ENCODE measurements around the gene DUSP5. TPM values are rescaled to one million over a fixed set of nuclear protein-coding genes. Genes with fewer than 3 reads are reported as not detected.

Gene DUSP5
- total RNA-seq, 4 donors from 2014 or later: 9.3 to 60.8 (median 31.0) TPM

- no peaks in the 10 kb centered on the region for H3K36me3 ChIP-seq
- no peak overlapping the region for H3K27ac ChIP-seq
- peaks cover 33% of the 10 kb centered on the region for H3K4me1 ChIP-seq
- no peak overlapping the region for H3K4me3 ChIP-seq
- no peaks in the 10 kb centered on the region for H3K9me3 ChIP-seq
- no peaks in the 10 kb centered on the region for H3K27me3 ChIP-seq
- 75% methylated on average over 3 of the region's 3 CpGs for WGBS
- no peak for TF ChIP-seq EP300 (IDR thresholded peaks at IDR 0.05)
- TF ChIP-seq, protein P1, sequence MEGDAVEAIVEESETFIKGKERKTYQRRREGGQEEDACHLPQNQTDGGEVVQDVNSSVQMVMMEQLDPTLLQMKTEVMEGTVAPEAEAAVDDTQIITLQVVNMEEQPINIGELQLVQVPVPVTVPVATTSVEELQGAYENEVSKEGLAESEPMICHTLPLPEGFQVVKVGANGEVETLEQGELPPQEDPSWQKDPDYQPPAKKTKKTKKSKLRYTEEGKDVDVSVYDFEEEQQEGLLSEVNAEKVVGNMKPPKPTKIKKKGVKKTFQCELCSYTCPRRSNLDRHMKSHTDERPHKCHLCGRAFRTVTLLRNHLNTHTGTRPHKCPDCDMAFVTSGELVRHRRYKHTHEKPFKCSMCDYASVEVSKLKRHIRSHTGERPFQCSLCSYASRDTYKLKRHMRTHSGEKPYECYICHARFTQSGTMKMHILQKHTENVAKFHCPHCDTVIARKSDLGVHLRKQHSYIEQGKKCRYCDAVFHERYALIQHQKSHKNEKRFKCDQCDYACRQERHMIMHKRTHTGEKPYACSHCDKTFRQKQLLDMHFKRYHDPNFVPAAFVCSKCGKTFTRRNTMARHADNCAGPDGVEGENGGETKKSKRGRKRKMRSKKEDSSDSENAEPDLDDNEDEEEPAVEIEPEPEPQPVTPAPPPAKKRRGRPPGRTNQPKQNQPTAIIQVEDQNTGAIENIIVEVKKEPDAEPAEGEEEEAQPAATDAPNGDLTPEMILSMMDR (IDR thresholded peaks at IDR 0.05): no peak
- TF ChIP-seq POLR2AphosphoS5 (IDR thresholded peaks at IDR 0.05): no peak
- TF ChIP-seq POLR2A (IDR thresholded peaks at IDR 0.05): no peak
- DNase-seq (ENCODE audit: low spot score in 2 of 2): no peak
Measured at GRCh38 chr10:110494532-110494931, 3.2 kb upstream of the DUSP5 start.

DNA sequence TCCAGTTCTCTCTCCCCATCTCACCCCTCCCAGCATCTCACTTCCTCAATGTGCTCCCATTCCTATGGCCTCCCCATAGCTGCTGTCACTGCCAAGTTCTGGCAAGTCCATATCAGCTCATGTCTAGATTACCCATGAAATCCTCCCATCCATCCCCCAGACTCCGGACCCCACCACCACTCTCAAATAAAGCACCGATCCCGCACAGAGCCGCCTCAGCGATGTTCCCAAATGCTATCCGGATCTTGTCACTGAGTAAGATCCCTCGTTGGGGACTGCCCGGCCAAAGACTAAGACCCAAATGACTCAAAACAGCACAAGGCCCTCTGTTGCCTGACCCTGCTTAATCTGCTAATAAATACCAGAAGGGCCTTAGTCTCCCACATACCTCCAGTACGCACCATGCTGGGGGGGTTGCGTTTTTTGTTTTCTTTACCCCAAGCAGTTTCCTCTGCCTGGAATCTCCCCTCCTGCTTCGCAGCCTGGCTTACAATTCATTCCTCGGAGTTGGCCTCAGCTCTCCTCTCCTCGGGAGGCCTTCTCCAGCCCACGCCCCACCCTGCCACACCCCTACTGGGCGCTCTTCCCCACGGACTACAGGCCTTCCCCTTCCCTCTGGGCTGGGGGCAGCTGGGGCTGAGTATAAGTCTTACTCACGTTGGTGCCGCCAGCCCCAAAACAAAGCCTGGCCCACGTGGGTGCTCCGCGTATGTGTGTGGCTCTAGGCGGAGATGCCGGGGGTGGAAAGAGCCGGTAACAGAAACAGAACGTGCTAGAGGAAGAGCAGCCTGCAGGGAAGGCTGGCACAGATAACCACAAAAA, 1.8 kb upstream of the DUSP5 start:
- no peak for TF ChIP-seq POLR2A (IDR thresholded peaks at IDR 0.05)
- TF ChIP-seq POLR2AphosphoS5 (IDR thresholded peaks at IDR 0.05): no peak
- no peak for TF ChIP-seq EP300 (IDR thresholded peaks at IDR 0.05)
- TF ChIP-seq, protein P1 (IDR thresholded peaks at IDR 0.05): no peak
- DNase-seq (ENCODE audit: low spot score in 2 of 2): peak in 1 of 2 donors; percentile 76
- Histone ChIP-seq H3K36me3 (no peaks in the 10 kb centered on the region), H3K27ac (peak overlapping the region; percentile 91), H3K9me3 (no peaks in the 10 kb centered on the region), H3K27me3 (no peaks in the 10 kb centered on the region), H3K4me3 (peak overlapping the region; percentile 75), H3K4me1 (peaks cover 47% of the 10 kb centered on the region)
- 26% methylated on average over 25 of the region's 25 CpGs for WGBS

- TF ChIP-seq EP300 (IDR thresholded peaks at IDR 0.05) (no peak), POLR2AphosphoS5 (IDR thresholded peaks at IDR 0.05) (no peak), POLR2A (IDR thresholded peaks at IDR 0.05) (no peak)
- TF ChIP-seq, protein P1 (IDR thresholded peaks at IDR 0.05): no peak
- Histone ChIP-seq H3K4me1 (peaks cover 56% of the 10 kb centered on the region), H3K9me3 (no peaks in the 10 kb centered on the region), H3K4me3 (peak overlapping the region; percentile 75), H3K27me3 (no peaks in the 10 kb centered on the region), H3K27ac (peak overlapping the region; percentile 91), H3K36me3 (no peaks in the 10 kb centered on the region)
- 7% methylated on average over 22 of the region's 22 CpGs for WGBS
- DNase-seq (ENCODE audit: low spot score in 2 of 2): no peak
Measured at GRCh38 chr10:110496553-110497437, 912 bp upstream of the DUSP5 start.

DNA sequence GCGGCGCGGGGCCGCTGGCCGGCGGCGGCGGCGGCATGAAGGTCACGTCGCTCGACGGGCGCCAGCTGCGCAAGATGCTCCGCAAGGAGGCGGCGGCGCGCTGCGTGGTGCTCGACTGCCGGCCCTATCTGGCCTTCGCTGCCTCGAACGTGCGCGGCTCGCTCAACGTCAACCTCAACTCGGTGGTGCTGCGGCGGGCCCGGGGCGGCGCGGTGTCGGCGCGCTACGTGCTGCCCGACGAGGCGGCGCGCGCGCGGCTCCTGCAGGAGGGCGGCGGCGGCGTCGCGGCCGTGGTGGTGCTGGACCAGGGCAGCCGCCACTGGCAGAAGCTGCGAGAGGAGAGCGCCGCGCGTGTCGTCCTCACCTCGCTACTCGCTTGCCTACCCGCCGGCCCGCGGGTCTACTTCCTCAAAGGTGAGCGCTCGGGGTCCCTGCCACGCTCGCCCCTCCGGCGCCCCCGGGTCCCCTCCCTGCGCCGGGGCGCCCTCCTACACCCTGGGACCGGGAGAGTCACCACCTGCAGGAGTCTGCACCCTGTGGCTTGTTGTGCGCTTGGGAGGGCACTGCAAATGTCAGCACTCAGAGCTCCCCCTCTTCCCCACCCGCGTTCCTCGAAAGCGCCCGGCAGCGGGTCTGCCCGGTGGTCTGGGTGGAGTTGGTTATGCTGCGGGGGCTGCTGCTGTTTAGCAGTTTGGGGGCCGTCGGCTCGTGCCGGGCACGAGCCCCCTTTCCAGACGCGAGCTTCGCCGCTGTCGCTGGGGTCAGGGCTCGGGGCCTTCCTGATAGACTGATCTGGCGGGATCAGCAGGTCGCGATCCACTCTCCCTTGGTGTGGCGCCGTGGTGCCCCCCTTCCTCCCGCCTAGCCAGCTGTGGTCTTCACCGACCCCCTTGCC, 627 bp downstream of the DUSP5 start:
- H3K9me3 ChIP-seq: no peaks in the 10 kb centered on the region
- TF ChIP-seq EP300 (IDR thresholded peaks at IDR 0.05): no peak
- TF ChIP-seq, protein P1 (IDR thresholded peaks at IDR 0.05): peak in 1 of 2 donors; percentile 10
- H3K36me3 ChIP-seq: no peaks in the 10 kb centered on the region
- H3K4me1 ChIP-seq: peaks cover 71% of the 10 kb centered on the region
- 8% methylated on average over 49 of the region's 107 CpGs for WGBS
- no peaks in the 10 kb centered on the region for H3K27me3 ChIP-seq
- DNase-seq (ENCODE audit: low spot score in 2 of 2): peak; percentile 78 to 81
- peak overlapping the region; percentile 91 for H3K27ac ChIP-seq
- peak overlapping the region; percentile 75 for H3K4me3 ChIP-seq

Data from suprapubic skin (tissue), 4 donors.